Activated gamma-delta T cell treated with anti-CD3 and anti-CD28 coated beads, Interleukin-2, amount 50 U/mL, for 16 hours (primary cell): ENCODE results near the gene G3BP2.

ENCODE experiments used
- DNase-seq: peaks from one replicate; pipeline ENCODE4 v3.0.0-alpha.2; 2020; ENCODE audit warnings: low read depth

The G3BP2 gene

DNA sequence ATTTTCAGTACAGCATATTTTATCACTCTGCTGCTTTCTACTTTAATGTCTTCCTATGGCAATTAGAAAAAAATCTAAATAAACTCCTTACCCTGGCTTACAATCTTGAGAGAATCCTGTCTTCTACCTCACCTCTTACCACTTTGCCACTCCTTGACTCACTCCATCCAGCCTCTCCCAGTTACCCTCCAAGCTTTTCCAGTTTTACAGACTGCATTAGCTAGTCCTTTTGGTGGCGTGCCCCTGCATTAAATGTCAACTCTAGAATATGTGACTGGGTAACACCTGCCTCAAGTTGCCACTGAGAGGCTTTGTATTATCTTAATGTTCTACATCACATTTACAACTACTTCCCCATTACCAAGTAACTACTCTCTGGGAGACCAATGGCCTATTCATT lies 35.4 kb downstream of the G3BP2 start:
- no peak for DNase-seq

DNA sequence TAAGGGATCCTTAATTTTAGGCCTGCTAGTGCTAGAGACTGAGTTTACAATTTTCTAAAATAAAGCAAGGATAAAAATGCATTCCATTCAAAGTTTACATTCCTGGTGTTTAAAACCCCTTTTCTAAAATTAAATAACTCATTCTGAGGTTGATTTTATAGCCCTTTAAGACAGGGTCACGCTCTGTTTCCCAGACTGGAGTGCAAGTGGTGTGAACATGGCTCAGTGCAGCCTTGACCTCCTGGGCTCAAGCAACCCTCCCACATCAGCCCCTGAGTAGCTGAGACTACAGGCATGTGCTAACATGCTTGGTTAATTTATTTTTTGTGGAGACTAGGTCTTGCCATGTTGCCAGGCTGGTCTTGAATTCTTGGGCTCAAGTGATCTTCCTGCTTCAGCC lies 36.0 kb downstream of the G3BP2 start:
- no peak for DNase-seq

DNA sequence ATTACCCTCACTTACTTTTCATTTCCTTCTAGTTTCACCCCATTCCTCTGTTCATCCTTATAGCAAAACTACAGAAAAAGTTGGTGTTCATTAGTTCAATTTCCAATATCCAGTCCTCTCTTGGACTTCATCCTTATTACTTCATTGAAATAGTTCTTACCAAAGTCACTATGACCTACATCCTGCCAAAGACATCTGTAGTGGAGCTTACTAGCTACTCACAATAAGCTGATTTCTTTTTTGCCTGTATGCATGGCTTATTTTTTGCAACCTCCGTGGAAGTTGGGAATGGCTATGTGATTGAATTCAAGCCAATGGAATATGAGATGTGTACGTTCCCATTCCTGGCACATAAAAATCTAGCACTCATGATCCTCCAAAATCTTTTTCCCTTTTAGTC lies 38.3 kb downstream of the G3BP2 start:
- DNase-seq, result no peak

DNA sequence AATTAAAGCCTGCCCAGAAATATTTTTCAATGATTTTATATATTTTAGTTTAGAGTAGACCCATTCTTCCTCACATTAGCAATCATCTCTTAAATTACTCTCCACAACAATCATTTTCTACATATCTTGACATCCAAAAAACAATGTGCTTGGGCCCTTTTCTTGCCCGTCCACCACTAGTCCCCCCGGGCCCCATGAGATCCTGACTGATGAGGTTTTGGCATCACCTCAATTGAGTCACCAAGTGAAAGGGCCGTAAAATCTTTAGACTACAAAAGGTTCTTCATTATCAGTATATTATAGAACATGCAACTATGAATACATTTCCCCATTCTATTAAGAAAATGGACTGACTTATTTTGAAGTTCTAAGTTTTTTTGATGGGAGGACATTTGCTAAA lies 38.9 kb downstream of the G3BP2 start:
- DNase-seq, result no peak

DNA sequence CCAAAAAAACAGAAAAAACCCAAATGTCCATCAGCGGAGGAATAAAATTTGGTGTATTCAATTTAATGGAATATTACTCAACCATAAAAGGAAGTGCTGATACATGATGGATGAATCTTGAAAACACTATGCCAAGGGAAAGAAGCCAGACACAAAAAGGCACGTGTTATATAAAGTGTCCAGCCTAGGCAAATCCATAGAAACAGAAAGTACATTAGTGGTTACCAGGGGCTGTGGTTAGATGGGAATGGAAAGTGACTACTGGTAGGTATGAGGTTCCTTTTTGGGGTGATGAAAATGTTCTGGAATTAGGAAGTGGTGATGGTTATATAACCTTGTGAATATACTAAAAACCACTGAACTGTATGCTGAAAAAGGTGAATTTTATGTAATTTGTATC lies 39.4 kb downstream of the G3BP2 start:
- DNase-seq, result no peak

DNA sequence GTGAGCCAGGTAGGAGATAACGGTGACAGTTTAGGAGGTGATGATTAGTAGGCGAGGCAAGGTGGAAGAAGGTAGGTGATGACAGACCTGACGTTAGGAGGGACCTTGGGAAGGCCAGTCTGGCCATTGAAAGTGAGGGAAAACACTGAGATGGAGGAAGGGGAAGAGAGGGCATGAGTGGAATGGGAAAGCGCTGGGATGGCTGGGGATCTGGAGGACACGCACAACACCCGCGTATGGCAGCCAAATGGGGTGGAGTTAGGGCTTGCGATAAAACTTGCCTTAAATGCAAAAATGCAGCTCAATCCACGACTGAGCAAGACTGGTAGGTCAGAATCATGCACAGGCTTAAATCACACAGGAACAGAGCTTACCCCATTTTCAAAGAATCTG lies 42.3 kb downstream of the G3BP2 start:
- DNase-seq, result no peak

DNA sequence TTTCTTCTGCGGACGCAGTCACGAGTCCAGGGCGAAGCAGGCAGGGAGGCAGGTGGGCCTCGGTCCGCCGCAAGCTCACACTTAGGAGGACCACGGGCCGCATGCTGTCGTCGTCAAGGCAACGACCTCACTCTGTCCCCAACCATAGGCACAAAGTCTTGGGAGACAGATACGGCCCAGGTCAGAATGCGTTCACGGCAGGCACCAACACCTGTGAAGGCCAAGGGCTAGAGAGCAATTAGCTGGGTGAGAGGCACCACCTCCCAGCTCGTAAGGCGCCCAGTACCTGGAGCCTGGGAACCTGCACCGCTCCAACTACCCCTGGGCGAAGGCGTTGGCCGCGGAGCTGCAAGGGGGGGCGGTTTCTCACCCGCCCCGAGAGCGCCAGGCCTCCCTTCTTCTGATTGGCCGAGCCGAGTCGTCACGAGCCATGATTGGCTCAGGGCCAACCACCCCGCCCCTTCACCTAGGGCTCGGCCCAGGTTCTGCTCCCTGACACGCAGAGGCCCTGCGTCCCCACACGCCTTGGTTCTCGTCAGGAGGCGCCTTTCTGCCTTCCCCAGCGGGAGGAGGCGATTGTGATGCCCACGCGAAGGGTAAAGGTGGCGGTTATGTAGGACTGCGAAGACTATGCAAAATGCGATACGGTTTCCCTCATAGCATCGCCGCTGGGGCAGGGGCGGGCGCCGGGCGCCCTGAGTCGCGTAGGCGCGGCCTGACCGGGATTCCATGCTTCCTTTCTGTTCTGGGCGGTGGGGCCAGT lies 42.9 kb downstream of the G3BP2 start, which contains the start of gene CDKL2:
Gene CDKL2, minus strand, starts transcription at position 355 of the 763 bp plus-strand sequence. CDS start 4,540 bp downstream, outside the sequence.
- peak; percentile 85 for DNase-seq

DNA sequence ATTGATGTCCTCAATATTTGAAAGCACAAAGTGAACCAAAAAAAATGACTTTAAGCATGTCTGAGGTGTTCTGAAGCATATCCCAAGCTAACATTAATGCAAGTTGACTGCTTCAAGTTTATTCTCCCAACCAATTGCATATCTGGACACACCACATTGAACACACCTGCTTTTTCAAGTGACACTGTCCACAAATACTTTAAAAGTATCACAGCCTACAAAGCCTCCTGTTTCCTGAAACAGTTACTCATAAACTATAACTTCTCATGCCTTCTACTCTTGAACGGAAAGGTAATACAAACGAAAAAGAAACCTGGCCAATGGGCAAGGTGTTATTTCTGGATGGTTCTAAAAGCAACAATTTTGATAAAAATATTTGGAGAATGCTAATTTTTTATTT lies 44.0 kb downstream of the G3BP2 start:
- DNase-seq, result no peak

DNA sequence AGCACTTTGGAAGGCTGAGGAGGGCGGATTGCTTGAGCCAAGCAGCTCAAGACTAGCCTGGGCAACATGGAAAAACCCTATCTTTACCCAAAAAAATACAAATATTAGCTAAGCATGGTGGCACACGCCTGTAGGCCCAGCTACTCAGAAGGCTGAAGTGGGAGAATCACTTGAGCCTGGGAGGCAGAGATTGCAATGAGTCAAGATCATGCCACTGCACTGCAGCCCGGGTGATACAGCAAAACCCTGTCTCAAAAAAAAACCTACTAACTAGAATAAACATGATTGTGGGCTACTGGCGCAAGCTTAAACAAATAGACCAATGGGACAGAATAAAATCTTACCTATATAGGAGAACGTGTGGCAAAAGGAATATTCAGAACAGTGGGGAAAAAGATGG lies 50.2 kb downstream of the G3BP2 start:
- DNase-seq, result no peak

DNA sequence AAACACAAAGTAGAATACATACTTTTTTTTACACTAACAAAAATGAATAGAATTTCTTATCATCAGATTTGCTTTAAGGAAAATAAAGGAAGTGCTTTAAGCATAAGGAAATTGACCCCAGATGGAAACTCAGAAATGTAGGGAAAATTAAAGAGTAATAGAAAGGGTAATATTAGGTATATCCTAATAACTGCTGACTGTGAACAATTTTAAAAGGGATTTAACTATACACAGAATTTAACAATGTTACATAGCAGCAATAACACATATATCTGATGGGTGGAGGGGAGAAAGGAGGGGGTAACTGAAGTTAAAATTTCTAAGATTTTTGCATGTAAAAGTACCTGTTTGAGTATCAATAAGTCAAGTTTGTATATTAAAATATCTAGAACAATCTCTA lies 51.5 kb downstream of the G3BP2 start:
- no peak for DNase-seq

DNA sequence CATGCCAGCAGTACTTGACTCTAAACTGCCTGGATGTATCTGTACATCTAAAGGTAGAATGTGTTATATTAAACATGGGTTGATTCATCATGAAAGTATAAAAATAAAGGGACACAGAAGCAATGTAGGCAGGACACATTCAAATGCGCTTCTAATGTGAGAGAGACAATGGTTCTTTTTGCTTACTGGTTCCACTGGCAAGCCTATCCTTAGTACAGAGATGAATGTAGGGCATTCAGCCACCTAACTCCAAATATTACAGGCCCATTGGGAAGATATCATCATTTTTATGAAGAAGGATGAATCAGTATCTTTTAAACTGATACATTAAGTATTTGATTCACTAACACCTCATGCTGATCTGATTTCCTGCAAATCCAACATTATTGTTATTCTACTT lies 60.9 kb downstream of the G3BP2 start:
- DNase-seq, result no peak

DNA sequence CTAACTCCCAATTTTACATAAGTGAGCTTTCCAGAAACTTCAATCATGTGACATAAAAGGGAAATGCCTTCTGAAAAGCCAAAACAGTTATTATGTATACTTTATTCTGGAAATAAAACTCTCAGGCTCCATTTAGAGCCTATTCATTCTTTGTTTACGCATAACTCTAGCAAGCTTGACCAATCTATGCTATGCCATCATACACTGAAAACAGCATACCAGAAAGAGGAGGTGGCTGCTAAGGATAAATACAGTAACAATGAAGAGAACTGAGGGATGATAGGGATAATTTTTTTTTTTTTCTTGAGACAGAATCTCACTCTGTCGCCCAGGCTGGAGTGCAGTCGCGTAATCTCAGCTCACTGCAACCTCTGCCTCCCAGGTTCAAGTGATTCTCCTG lies 67.3 kb downstream of the G3BP2 start:
- no peak for DNase-seq

DNA sequence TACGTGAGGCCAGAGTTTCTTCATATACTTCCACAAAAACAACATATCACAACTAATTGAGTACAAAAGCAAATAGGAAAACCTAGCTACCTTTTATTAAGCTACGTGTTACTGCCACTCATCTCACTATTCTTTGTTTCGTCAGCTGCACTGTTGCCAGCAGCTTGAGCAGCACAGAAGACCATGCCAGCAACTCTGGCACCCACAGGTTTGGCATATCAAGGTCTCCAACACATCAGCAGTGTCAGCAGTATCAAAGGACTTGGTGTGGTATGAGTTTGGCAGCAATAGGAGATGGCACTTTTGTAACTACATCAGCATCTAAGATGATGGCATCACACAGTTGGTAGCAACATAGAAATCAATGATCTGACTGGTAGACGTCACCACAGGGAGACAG lies 73.6 kb downstream of the G3BP2 start:
- DNase-seq, result no peak

DNA sequence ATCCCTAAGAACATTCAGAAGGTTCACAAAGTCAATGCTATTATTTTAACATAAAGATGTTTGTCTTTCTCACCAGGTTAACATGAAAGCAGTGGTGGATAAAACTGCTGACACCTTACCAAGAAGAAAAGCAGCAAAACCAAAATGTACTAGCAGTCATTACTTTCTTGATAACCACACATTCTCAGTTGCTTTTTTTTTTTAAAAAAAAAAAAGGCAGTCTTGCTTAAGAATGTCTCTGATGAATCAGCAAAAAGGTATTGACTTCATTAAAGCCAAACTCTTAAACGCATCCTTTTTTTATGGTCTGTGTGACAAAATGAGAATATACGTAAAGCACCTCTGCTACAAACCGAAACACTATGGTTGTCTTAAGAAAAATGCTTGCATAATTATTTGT lies 74.8 kb downstream of the G3BP2 start:
- DNase-seq, result no peak

DNA sequence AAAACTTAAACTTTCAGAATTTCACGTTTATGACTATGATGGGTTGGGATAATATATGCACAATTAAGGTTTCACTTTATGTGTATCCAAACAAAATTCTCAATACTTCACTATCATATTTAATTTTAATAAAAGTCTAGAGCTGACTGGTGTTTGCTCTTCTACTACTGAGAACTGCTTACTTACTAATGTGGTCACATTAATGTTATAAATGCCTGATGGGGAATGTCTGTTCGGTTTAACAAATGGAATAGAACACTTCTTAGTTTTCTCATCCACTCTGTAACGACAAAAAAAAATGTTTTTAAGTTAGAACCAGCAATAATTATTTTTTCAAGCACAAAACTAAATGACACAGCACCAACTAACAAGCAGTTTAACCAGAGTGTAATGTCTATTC lies 77.2 kb downstream of the G3BP2 start:
- no peak for DNase-seq

DNA sequence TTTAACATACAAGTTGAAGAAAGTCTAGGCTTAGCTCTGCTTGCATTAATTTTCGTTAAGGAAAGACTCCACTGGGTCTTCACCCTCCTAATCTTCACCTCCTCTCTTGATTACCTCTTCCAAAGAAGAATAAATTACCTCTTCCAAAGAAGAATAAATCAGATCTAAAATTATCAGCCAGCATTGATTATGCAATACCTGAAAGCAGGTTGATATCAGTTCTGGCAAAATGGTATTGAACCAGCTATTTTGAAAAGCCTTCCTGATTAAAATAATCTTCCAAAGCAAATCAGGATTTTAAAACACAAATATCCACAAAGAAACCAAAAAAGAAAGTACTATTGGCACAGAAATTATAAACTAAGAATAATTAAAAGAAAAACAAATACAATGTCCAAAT lies 79.8 kb downstream of the G3BP2 start:
- DNase-seq, result no peak
